NCI-H1436 treated with DMSO at 0.1 percent for 48 hours (cell line): ENCODE results near the gene SYK.
"Not testable (repeated sequence)": the region's sequence is repeated elsewhere in the genome, so short reads cannot be mapped to it uniquely, and the experiment has no call there.

ENCODE experiments used
- DNase-seq: peaks from one replicate; lab custom pipeline; 2025; lab: John Stamatoyannopoulos, UW

Gene SYK

GRCh38 chr9:90795871-90796317 is 5.7 kb upstream of the SYK start:
- no peak for DNase-seq

- no peak for DNase-seq
These were observed 2.3 kb upstream of the SYK start for GRCh38 chr9:90799271-90799852.

- DNase-seq = no peak
These were observed 329 bp downstream of the SYK start for GRCh38 chr9:90801973-90802322.

- no peak for DNase-seq
These were observed 867 bp downstream of the SYK start for GRCh38 chr9:90802386-90802985.

GRCh38 chr9:90803860-90804593 is 2.4 kb downstream of the SYK start:
- no peak for DNase-seq

GRCh38 chr9:90805006-90805996 is 3.7 kb downstream of the SYK start:
- DNase-seq = no peak

GRCh38 chr9:90807006-90807405 is 5.4 kb downstream of the SYK start:
- no peak for DNase-seq

GRCh38 chr9:90808398-90808797 is 6.8 kb downstream of the SYK start:
- DNase-seq = no peak

- no peak for DNase-seq
These were observed 7.5 kb downstream of the SYK start for GRCh38 chr9:90808890-90809685.

GRCh38 chr9:90810691-90811090 is 9.1 kb downstream of the SYK start:
- no peak for DNase-seq

- no peak for DNase-seq
These were observed 11.4 kb downstream of the SYK start for GRCh38 chr9:90813046-90813445.

- no peak for DNase-seq
These were observed 11.9 kb downstream of the SYK start for GRCh38 chr9:90813523-90813922.

GRCh38 chr9:90814355-90814754 is 12.7 kb downstream of the SYK start:
- no peak for DNase-seq

- peak; percentile 43 for DNase-seq
These were observed 13.7 kb downstream of the SYK start for GRCh38 chr9:90815183-90815943.

- no peak for DNase-seq
These were observed 14.3 kb downstream of the SYK start for GRCh38 chr9:90815944-90816357.

GRCh38 chr9:90816690-90817089 is 15.1 kb downstream of the SYK start:
- no peak for DNase-seq

GRCh38 chr9:90818279-90818678 is 16.7 kb downstream of the SYK start:
- DNase-seq = no peak

- DNase-seq = not testable (repeated sequence)
These were observed 18.8 kb downstream of the SYK start for GRCh38 chr9:90820406-90820805.

GRCh38 chr9:90821236-90821635 is 19.6 kb downstream of the SYK start:
- DNase-seq = not testable (repeated sequence)

GRCh38 chr9:90821697-90822096 is 20.1 kb downstream of the SYK start:
- DNase-seq = no peak

GRCh38 chr9:90822866-90823265 is 21.2 kb downstream of the SYK start:
- DNase-seq = no peak
